Uterus (tissue), 4 donors: Measurements from ENCODE around the gene PPP2R5B. TPM values are rescaled to one million over a fixed set of nuclear protein-coding genes. Genes with fewer than 3 reads are reported as not detected.
A peak's percentile ranks its signal among the peaks of the same experiment; 100 is the strongest.

ENCODE experiments used
- DNase-seq, 2 donors: peaks; one replicate each; pipeline ENCODE4 v3.0.0-alpha.2; 2019 to 2020
- H3K27ac ChIP-seq, 2 donors: fragments of 200-600 bp; sonication (generic); 1 replicate in 1 of 2; 2 replicates in 1 of 2; pipeline ENCODE4 v1.5.1; 2016 to 2018
- H3K27me3 ChIP-seq, 2 donors: fragments of 200-600 bp; sonication (generic); one replicate each; pipeline ENCODE4 v1.5.1; 2018 to 2019; ENCODE audit warnings: control low read depth in 1 of 2
- H3K36me3 ChIP-seq, 2 donors: fragments of 200-600 bp; sonication (generic); one replicate each; pipeline ENCODE4 v1.5.1; 2019; ENCODE audit warnings: control low read depth in 1 of 2
- H3K4me1 ChIP-seq, 2 donors: fragments of 200-600 bp; sonication (generic); one replicate each; pipeline ENCODE4 v1.5.1; 2018 to 2019; ENCODE audit warnings: control low read depth in 1 of 2
- H3K4me3 ChIP-seq, 2 donors: fragments of 200-600 bp; sonication (generic); 1 replicate in 1 of 2; 2 replicates in 1 of 2; pipeline ENCODE4 v1.5.1; 2018 to 2019; ENCODE audit warnings: mild to moderate bottlenecking in 1 of 2
- H3K9me3 ChIP-seq, 2 donors: fragments of 200-600 bp; sonication (generic); one replicate each; pipeline ENCODE4 v1.5.1; 2019; ENCODE audit warnings: control low read depth in 1 of 2
- POLR2A ChIP-seq, 2 donors: fragments of 450-650 bp; IDR thresholded peaks; one replicate each; pipeline ENCODE4 v1.6.1; 2016; ENCODE audit warnings: antibody characterized with exemption in 2 of 2, mild to moderate bottlenecking in 1 of 2, moderate library complexity in 1 of 2
- intact Hi-C: fragments of 100-400 bp; cut with DNase I; formaldehyde crosslinking; loops from one replicate; pipeline ENCODE4 v1.15.1; 2023; ENCODE audit warnings: low total_unique reads
- total RNA-seq, 4 donors: library from RNA; depleted of rRNA in 3 of 4; stranded (reverse); fragments of >200 nt in 3 of 4; gene quantifications; one replicate each; pipeline versions ENCODE4 v1.1.0 to v1.2.4, GENCODE V29; 2014 to 2023
- TF ChIP-seq, protein P1 (sequence below), 4 experiments: fragments of 200-600 bp in 2 of 4; fragments of 450-650 bp in 2 of 4; sonication (generic) in 2 of 4; IDR thresholded peaks; one replicate each; pipeline ENCODE4 v1.5.1; 2016 to 2019; ENCODE audit warnings: antibody characterized with exemption in 4 of 4, mild to moderate bottlenecking in 2 of 4, moderate library complexity in 1 of 4
- donor health status: DM: yes; HTN: yes; CAD: no.

The PPP2R5B gene
- total RNA-seq, 4 donors from 2014 or later, result 6.7 to 23.4 (median 13.0) TPM

DNA sequence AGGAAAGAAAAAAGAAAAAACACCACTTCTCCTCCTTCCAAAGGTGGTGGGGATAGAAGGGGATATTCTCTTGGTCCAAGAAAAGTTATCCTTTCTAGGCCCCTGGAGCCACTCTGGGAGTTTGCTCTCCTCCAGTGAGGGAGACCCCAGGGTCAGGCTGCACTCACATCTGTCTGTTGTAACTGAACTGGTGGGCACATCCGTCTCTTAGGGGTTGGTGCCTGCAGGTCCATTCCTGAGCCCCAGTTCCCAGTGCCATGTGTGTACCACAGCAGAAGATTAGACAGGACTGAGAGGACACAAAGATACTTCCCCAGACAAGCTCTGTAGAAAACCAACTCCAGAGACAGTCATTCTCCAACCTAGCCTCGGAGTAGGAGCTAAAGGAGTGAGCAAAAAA is 4.4 kb upstream of the PPP2R5B start:
- intact Hi-C loops, result no loop called here
- no peaks in the 10 kb centered on the region for H3K4me1 ChIP-seq
- no peak for TF ChIP-seq POLR2A (IDR thresholded peaks at IDR 0.05)
- TF ChIP-seq, protein P1, sequence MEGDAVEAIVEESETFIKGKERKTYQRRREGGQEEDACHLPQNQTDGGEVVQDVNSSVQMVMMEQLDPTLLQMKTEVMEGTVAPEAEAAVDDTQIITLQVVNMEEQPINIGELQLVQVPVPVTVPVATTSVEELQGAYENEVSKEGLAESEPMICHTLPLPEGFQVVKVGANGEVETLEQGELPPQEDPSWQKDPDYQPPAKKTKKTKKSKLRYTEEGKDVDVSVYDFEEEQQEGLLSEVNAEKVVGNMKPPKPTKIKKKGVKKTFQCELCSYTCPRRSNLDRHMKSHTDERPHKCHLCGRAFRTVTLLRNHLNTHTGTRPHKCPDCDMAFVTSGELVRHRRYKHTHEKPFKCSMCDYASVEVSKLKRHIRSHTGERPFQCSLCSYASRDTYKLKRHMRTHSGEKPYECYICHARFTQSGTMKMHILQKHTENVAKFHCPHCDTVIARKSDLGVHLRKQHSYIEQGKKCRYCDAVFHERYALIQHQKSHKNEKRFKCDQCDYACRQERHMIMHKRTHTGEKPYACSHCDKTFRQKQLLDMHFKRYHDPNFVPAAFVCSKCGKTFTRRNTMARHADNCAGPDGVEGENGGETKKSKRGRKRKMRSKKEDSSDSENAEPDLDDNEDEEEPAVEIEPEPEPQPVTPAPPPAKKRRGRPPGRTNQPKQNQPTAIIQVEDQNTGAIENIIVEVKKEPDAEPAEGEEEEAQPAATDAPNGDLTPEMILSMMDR (IDR thresholded peaks at IDR 0.05), result no peak

DNA sequence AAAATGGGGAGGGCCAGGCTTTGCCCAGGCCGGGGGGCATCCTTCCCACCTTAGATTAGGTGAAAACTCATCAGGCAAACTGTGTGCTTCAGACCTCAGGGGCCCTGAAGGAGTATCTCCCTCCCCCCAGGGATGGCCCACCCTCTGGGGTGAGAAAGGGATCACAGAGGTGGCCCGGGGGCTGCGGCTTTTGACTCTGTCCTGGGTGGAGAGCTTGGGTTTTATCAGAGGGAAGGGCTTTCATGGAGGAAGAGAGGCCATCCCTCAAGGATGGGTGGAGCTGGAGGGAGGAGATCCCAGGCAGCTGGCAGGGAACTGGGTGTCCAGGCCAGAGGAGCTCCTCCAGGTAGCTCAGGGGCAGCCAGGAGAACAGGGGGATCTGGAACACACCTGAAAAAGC is 3.1 kb upstream of the PPP2R5B start:
- no peak overlapping the region for H3K27ac ChIP-seq
- no peaks in the 10 kb centered on the region for H3K9me3 ChIP-seq
- no peaks in the 10 kb centered on the region for H3K4me1 ChIP-seq
- no peak for TF ChIP-seq POLR2A (IDR thresholded peaks at IDR 0.05)
- TF ChIP-seq, protein P1 (IDR thresholded peaks at IDR 0.05), result no peak
- no peaks in the 10 kb centered on the region for H3K27me3 ChIP-seq
- intact Hi-C loops, result no loop called here
- H3K36me3 ChIP-seq, result no peaks in the 10 kb centered on the region
- no peak overlapping the region for H3K4me3 ChIP-seq
- peak in 1 of 2 donors; percentile 11 for DNase-seq

More for the DNA sequence above, 4.4 kb upstream of the PPP2R5B start:
- Histone ChIP-seq H3K36me3 (no peaks in the 10 kb centered on the region), H3K9me3 (no peaks in the 10 kb centered on the region), H3K4me3 (no peak overlapping the region), H3K27me3 (no peaks in the 10 kb centered on the region), H3K27ac (no peak overlapping the region)
- no peak for DNase-seq

DNA sequence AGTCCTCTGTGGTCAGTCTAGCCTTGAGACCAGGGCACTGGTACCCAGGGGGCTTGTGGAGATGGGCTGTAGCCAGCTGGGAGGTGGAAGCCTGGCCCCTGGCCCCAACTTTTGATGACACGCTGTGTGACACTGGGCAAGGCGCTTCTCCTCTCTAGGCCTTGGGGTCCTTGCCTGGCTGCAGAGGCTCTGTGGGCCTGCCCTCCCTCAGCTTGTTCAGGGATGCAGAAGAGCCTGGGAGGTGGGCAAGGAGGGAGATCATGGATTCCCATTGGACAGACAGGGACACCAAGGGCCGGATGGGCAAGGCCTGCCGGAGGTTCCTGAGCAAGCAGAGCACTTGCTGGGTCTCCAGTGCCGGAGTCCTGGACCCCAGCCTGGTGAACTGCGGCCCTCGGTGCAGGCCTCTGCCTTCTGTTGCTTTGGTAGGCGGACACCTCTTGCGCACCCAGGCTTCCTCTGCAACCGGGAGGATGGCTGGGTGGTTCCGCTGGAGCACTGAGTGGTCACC is 1.3 kb upstream of the PPP2R5B start:
- intact Hi-C loops, result no loop called here
- Histone ChIP-seq H3K27ac (peak overlapping the region; percentile 94 to 97), H3K4me1 (no peaks in the 10 kb centered on the region), H3K27me3 (no peaks in the 10 kb centered on the region), H3K9me3 (no peaks in the 10 kb centered on the region), H3K36me3 (no peaks in the 10 kb centered on the region), H3K4me3 (no peak overlapping the region)
- DNase-seq, result peak; percentile 30 to 32
- TF ChIP-seq, protein P1 (IDR thresholded peaks at IDR 0.05), result no peak
- no peak for TF ChIP-seq POLR2A (IDR thresholded peaks at IDR 0.05)

DNA sequence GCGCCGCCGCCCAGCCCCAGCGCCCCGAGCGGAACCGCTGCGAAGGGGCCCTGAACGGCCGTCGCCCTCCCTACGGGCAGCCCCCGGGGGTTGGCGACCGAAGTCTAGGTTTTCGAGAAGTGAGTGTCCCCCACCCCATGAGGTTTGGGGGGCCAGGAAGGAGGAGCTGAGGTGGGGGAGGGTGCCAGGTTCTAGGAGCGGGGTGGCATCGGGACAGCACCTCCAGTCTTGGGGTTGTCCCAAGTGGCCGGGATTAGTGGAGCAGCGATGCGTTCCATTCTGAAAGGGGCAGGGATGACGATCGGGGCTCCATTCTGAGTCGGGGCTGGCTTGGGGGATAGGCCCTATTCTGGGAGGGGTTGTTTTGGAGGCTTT is 408 bp downstream of the PPP2R5B start:
- Histone ChIP-seq H3K36me3 (no peaks in the 10 kb centered on the region), H3K27me3 (no peaks in the 10 kb centered on the region), H3K27ac (peak overlapping the region; percentile 94 to 97), H3K4me3 (peak overlapping the region; percentile 45 to 77), H3K4me1 (no peaks in the 10 kb centered on the region), H3K9me3 (no peaks in the 10 kb centered on the region)
- no peak for TF ChIP-seq POLR2A (IDR thresholded peaks at IDR 0.05)
- TF ChIP-seq, protein P1 (IDR thresholded peaks at IDR 0.05), result no peak
- DNase-seq, result peak in 1 of 2 donors; percentile 52
- intact Hi-C loops, result no loop called here

DNA sequence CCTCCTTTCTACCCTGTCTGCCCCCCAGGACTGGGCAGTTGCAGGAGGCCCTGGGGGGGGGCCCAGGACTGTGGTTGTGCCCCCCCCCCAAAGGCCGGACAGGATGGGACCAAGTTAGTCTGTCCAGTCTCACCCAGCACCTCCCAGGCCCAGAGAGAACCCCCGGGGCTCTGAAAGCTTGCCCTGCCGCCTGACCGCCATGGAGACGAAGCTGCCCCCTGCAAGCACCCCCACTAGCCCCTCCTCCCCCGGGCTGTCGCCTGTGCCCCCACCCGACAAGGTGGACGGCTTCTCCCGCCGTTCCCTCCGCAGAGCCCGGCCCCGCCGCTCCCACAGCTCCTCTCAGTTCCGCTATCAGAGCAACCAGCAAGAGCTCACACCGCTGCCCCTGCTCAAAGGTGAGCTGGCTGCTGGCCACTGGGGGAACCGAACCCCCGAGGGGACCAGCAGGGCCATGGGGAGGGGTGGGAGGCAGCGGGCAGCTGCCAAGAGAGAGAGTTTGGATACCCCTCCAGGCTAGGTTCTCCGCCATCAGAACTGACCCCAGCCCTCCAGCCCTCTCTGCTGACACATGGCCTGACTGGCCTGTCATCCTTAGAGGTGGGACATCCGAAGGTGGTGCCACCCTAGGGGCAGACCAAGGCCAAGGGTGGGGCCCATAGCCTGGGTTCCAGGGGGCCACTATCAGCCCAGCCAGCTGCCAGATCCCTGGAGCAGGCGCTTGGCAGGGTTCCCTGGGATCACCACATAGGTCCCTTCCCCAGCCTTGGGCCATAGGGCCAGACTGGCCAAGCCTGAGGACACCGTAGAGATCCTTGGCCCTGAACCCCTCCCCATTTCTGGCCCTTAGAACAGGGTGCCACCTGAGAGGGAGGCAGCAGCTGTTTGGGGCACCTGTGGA is 1.3 kb downstream of the PPP2R5B start:
- H3K4me1 ChIP-seq, result no peaks in the 10 kb centered on the region
- intact Hi-C loops, result no loop called here
- H3K9me3 ChIP-seq, result no peaks in the 10 kb centered on the region
- peak overlapping the region; percentile 45 to 77 for H3K4me3 ChIP-seq
- no peaks in the 10 kb centered on the region for H3K36me3 ChIP-seq
- H3K27ac ChIP-seq, result peak overlapping the region; percentile 94 to 97
- DNase-seq, result peak; percentile 28 to 33
- no peak for TF ChIP-seq POLR2A (IDR thresholded peaks at IDR 0.05)
- TF ChIP-seq, protein P1 (IDR thresholded peaks at IDR 0.05), result no peak
- no peaks in the 10 kb centered on the region for H3K27me3 ChIP-seq
